Measurements from ENCODE around the gene RSPH4A.
"Not testable (repeated sequence)": the region's sequence is repeated elsewhere in the genome, so short reads cannot be mapped to it uniquely, and the experiment has no call there.

The RSPH4A gene

GRCh38 chr6:116648156-116648555 is 31.9 kb downstream of the RSPH4A start:
- Histone ChIP-seq H3K9ac (ENCODE audit: insufficient read length) (peak overlapping the region; percentile 39), H3K36me3 (ENCODE audit: insufficient read depth, low read length) (peaks cover 21% of the 10 kb centered on the region), H3K4me3 (no peak overlapping the region), H3K27ac (peak overlapping the region; percentile 37; the same call in 1 of the 2 replicates), H3K9me3 (ENCODE audit: low read depth, low read length) (no peaks in the 10 kb centered on the region)
- no peak for DNase-seq (ENCODE audit: low read depth, low spot score)
- no peak for TF ChIP-seq EZH2 (IDR thresholded peaks at IDR 0.05)
- no peak for TF ChIP-seq POLR2AphosphoS5 (IDR thresholded peaks at IDR 0.05; ENCODE audit: borderline replicate concordance, low read depth, low read length)
- no peak for TF ChIP-seq FOXP2 (optimal IDR thresholded peaks at IDR 0.05; ENCODE audit: control extremely low read depth, extremely low read length, insufficient read depth)

GRCh38 chr6:116649129-116649528 is 32.9 kb downstream of the RSPH4A start:
- peaks cover 23% of the 10 kb centered on the region for H3K36me3 ChIP-seq (ENCODE audit: insufficient read depth, low read length)
- no peaks in the 10 kb centered on the region for H3K9me3 ChIP-seq (ENCODE audit: low read depth, low read length)
- TF ChIP-seq FOXP2 (optimal IDR thresholded peaks at IDR 0.05; ENCODE audit: control extremely low read depth, extremely low read length, insufficient read depth) (no peak), EZH2 (IDR thresholded peaks at IDR 0.05) (no peak), POLR2AphosphoS5 (IDR thresholded peaks at IDR 0.05; ENCODE audit: borderline replicate concordance, low read depth, low read length) (no peak)
- no peak overlapping the region for H3K4me3 ChIP-seq
- H3K27ac ChIP-seq = peak overlapping the region; percentile 14; the same call in 1 of the 2 replicates
- DNase-seq (ENCODE audit: low read depth, low spot score) = no peak
- no peak overlapping the region for H3K9ac ChIP-seq (ENCODE audit: insufficient read length)

- H3K4me3 ChIP-seq = no peak overlapping the region
- H3K9ac ChIP-seq (ENCODE audit: insufficient read length) = no peak overlapping the region
- TF ChIP-seq EZH2 (IDR thresholded peaks at IDR 0.05) = no peak
- no peaks in the 10 kb centered on the region for H3K9me3 ChIP-seq (ENCODE audit: low read depth, low read length)
- no peak for DNase-seq (ENCODE audit: low read depth, low spot score)
- peaks cover 29% of the 10 kb centered on the region for H3K36me3 ChIP-seq (ENCODE audit: insufficient read depth, low read length)
- H3K27ac ChIP-seq = no peak overlapping the region
Measured at GRCh38 chr6:116651916-116652315, 35.6 kb downstream of the RSPH4A start.

- H3K4me3 ChIP-seq = no peak overlapping the region
- H3K36me3 ChIP-seq (ENCODE audit: insufficient read depth, low read length) = peaks cover 16% of the 10 kb centered on the region
- DNase-seq (ENCODE audit: low read depth, low spot score) = no peak
- no peak overlapping the region for H3K27ac ChIP-seq
- H3K9me3 ChIP-seq (ENCODE audit: low read depth, low read length) = no peaks in the 10 kb centered on the region
- peak overlapping the region; percentile 19 for H3K9ac ChIP-seq (ENCODE audit: insufficient read length)
- no peak for TF ChIP-seq POLR2AphosphoS5 (IDR thresholded peaks at IDR 0.05; ENCODE audit: borderline replicate concordance, low read depth, low read length)
- TF ChIP-seq FOXP2 (optimal IDR thresholded peaks at IDR 0.05; ENCODE audit: control extremely low read depth, extremely low read length, insufficient read depth) = no peak
- TF ChIP-seq EZH2 (IDR thresholded peaks at IDR 0.05) = no peak
Measured at GRCh38 chr6:116661594-116661993, 45.3 kb downstream of the RSPH4A start.

- DNase-seq (ENCODE audit: low read depth, low spot score) = no peak
- Histone ChIP-seq H3K27ac (no peak overlapping the region), H3K36me3 (ENCODE audit: insufficient read depth, low read length) (peaks cover 11% of the 10 kb centered on the region), H3K9ac (ENCODE audit: insufficient read length) (no peak overlapping the region), H3K4me3 (no peak overlapping the region), H3K9me3 (ENCODE audit: low read depth, low read length) (no peaks in the 10 kb centered on the region)
- TF ChIP-seq EZH2 (IDR thresholded peaks at IDR 0.05) = no peak
- no peak for TF ChIP-seq POLR2AphosphoS5 (IDR thresholded peaks at IDR 0.05; ENCODE audit: borderline replicate concordance, low read depth, low read length)
- TF ChIP-seq FOXP2 (optimal IDR thresholded peaks at IDR 0.05; ENCODE audit: control extremely low read depth, extremely low read length, insufficient read depth) = no peak
Measured at GRCh38 chr6:116662202-116662601, 45.9 kb downstream of the RSPH4A start.

- no peak overlapping the region for H3K4me3 ChIP-seq
- no peak overlapping the region for H3K27ac ChIP-seq
- peaks cover 4% of the 10 kb centered on the region for H3K36me3 ChIP-seq (ENCODE audit: insufficient read depth, low read length)
- no peaks in the 10 kb centered on the region for H3K9me3 ChIP-seq (ENCODE audit: low read depth, low read length)
- DNase-seq (ENCODE audit: low read depth, low spot score) = no peak
- no peak overlapping the region for H3K9ac ChIP-seq (ENCODE audit: insufficient read length)
- TF ChIP-seq EZH2 (IDR thresholded peaks at IDR 0.05) = no peak
- TF ChIP-seq POLR2AphosphoS5 (IDR thresholded peaks at IDR 0.05; ENCODE audit: borderline replicate concordance, low read depth, low read length) = no peak
- TF ChIP-seq FOXP2 (optimal IDR thresholded peaks at IDR 0.05; ENCODE audit: control extremely low read depth, extremely low read length, insufficient read depth) = no peak
Measured at GRCh38 chr6:116663308-116663707, 47.0 kb downstream of the RSPH4A start.

GRCh38 chr6:116664169-116664568 is 47.9 kb downstream of the RSPH4A start:
- H3K36me3 ChIP-seq (ENCODE audit: insufficient read depth, low read length); H3K27ac ChIP-seq; H3K9me3 ChIP-seq (ENCODE audit: low read depth, low read length); H3K4me3 ChIP-seq; DNase-seq (ENCODE audit: low read depth, low spot score); H3K9ac ChIP-seq (ENCODE audit: insufficient read length): not testable (repeated sequence)

GRCh38 chr6:116665464-116665863 is 49.2 kb downstream of the RSPH4A start:
- TF ChIP-seq POLR2AphosphoS5 (IDR thresholded peaks at IDR 0.05; ENCODE audit: borderline replicate concordance, low read depth, low read length) (no peak), FOXP2 (optimal IDR thresholded peaks at IDR 0.05; ENCODE audit: control extremely low read depth, extremely low read length, insufficient read depth) (no peak), EZH2 (IDR thresholded peaks at IDR 0.05) (no peak)
- H3K27ac ChIP-seq = no peak overlapping the region
- no peak for DNase-seq (ENCODE audit: low read depth, low spot score)
- no peaks in the 10 kb centered on the region for H3K36me3 ChIP-seq (ENCODE audit: insufficient read depth, low read length)
- peak overlapping the region; percentile 65 for H3K4me3 ChIP-seq
- H3K9ac ChIP-seq (ENCODE audit: insufficient read length) = peak overlapping the region; percentile 64
- H3K9me3 ChIP-seq (ENCODE audit: low read depth, low read length) = no peaks in the 10 kb centered on the region

- Histone ChIP-seq H3K4me3 (peak overlapping the region; percentile 65), H3K9ac (ENCODE audit: insufficient read length) (peak overlapping the region; percentile 64), H3K27ac (no peak overlapping the region), H3K9me3 (ENCODE audit: low read depth, low read length) (no peaks in the 10 kb centered on the region), H3K36me3 (ENCODE audit: insufficient read depth, low read length) (no peaks in the 10 kb centered on the region)
- TF ChIP-seq EZH2 (IDR thresholded peaks at IDR 0.05) (no peak), POLR2AphosphoS5 (IDR thresholded peaks at IDR 0.05; ENCODE audit: borderline replicate concordance, low read depth, low read length) (no peak), FOXP2 (optimal IDR thresholded peaks at IDR 0.05; ENCODE audit: control extremely low read depth, extremely low read length, insufficient read depth) (no peak)
- no peak for DNase-seq (ENCODE audit: low read depth, low spot score)
Measured at GRCh38 chr6:116666869-116667268, 50.6 kb downstream of the RSPH4A start.
